Natural killer cell treated with Interleukin-12 subunit alpha and Interleukin-12 subunit beta and Interleukin-15 and Interleukin-18, amount 100 ng/mL, for 72 hours (primary cell): Measurements from ENCODE around the gene TECR. TPM values are rescaled to one million over a fixed set of nuclear protein-coding genes. Genes with fewer than 3 reads are reported as not detected.

Source experiments
- ATAC-seq, 2 donors: fragments of 150-1000 bp; cut with Tn5 transposase in 1 of 2; sonication (Bioruptor Pico), chemical (Tn5 transposase) in 1 of 2; 2 replicates each; pipeline ENCODE4 v1.10.0; 2021
- DNase-seq: peaks from one replicate; pipeline ENCODE4 v3.0.0; 2022; ENCODE audit warnings: low spot score
- H3K27ac Mint-ChIP-seq, 2 donors: 1 replicate in 1 of 2; 2 replicates in 1 of 2; pipeline ENCODE4 v1.8.0; 2022; ENCODE audit warnings: mixed read lengths in 2 of 2, mild to moderate bottlenecking in 1 of 2, moderate library complexity in 1 of 2
- H3K27me3 Mint-ChIP-seq, 2 donors: 1 replicate in 1 of 2; 2 replicates in 1 of 2; pipeline ENCODE4 v1.8.0; 2022; ENCODE audit warnings: mixed read lengths in 2 of 2
- H3K36me3 Mint-ChIP-seq: one replicate; pipeline ENCODE4 v1.8.0; 2022; ENCODE audit warnings: mixed read lengths
- H3K4me1 Mint-ChIP-seq, 2 donors: 1 replicate in 1 of 2; 2 replicates in 1 of 2; pipeline ENCODE4 v1.8.0; 2022; ENCODE audit warnings: low read depth in 2 of 2, mixed read lengths in 2 of 2, mild to moderate bottlenecking in 1 of 2
- H3K4me3 Mint-ChIP-seq: one replicate; pipeline ENCODE4 v1.8.0; 2022; ENCODE audit warnings: mixed read lengths
- H3K9me3 Mint-ChIP-seq: 2 replicates; pipeline ENCODE4 v1.8.0; 2022; ENCODE audit warnings: mixed read lengths
- total RNA-seq, 2 donors: library from RNA; stranded (reverse); gene quantifications; one replicate each; pipeline ENCODE4 v1.2.3, GENCODE V29; 2022

Gene TECR
- total RNA-seq, 2 donors from 2014 or later, result 74.0 to 110 TPM

DNA sequence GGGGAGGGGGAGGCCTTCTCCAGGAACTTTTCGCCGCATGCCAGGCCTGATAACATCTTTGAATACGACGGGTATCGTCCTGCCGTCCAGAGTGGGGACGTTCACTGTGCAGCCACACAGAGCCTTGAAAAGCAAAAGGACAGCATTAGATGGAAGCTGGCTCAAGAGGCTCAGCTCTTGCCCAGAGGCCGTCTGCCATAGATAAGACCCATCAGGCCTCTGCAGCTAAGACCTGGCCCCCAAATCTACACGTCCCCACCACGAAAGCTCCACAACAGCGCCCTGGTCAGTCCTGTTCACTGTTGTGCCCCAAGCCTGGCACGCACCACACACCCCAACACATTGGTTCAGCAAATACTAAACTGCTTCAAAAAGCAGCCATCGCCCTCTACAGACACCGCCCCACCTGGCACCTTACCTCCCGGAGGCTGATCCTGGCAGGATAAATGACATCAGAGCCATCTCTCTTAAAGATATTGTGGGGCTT, 13.3 kb upstream of the TECR start:
- H3K27ac Mint-ChIP-seq, result peak overlapping the region; percentile 74 to 89
- no peak for DNase-seq
- H3K36me3 Mint-ChIP-seq, result peaks cover 22% of the 10 kb centered on the region

DNA sequence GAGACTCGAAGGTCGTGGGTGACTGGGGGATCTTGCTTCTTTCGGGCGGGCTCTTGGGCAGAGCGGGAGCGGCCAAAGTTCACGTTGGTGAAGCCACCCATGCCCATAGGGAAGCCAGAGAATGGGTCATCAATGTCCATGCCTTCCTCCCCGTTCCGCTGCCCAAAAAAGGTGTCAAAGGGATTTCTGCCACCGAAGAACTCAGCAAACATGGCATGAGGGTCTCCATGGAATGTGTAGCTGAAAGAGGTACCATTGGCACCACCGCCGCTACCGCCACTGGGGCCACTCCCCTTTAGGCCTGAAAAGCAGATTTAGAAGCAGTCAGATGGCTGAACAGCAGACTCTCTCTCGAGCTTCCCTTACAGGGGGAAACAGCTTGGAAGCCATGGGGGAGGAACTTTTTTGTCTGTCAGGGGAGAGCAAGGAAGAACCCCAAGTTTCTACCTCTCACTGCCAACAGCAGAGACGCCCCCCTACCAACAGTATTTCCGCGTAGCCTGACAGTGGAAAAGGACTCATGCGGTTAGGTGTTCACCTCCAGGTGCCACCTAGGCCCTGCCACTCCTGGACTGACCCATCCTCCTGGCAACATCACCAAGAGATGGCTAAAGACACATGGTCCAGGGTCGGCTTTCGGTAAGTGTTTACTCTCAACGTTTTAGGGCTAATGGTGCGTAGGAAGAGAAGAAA, 12.5 kb upstream of the TECR start:
- no peaks in the 10 kb centered on the region for H3K27me3 Mint-ChIP-seq
- H3K4me1 Mint-ChIP-seq, result peaks cover 37 to 49% of the 10 kb centered on the region in 2 donors

More for the DNA sequence above, 13.3 kb upstream of the TECR start:
- Mint-ChIP-seq H3K4me3 (peak overlapping the region; percentile 99), H3K9me3 (no peaks in the 10 kb centered on the region), H3K4me1 (peaks cover 37 to 46% of the 10 kb centered on the region in 2 donors), H3K27me3 (no peaks in the 10 kb centered on the region)
- ATAC-seq, result no peak

DNA sequence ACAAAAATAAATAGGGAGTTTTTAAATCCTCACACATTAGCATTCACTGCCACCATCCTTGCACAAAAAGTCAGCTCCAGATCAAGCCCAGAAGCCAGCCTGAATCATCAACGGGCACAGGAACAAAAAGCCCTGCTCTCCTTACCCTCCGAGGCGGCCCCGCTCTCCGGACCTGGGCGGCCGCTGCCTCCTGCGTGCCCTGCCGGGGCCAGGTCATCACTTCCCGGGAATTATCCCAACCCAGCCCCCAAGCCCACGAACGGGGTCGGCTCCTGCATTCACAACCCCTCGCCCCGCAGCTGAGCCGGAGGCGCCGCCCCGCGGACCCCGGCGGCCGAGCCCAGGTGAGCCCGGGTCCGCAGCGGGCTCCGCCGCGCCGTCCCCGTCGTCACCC, 12.0 kb upstream of the TECR start:
- ATAC-seq (no peak), DNase-seq (no peak)
- Mint-ChIP-seq H3K4me1 (peaks cover 41 to 54% of the 10 kb centered on the region in 2 donors), H3K4me3 (peak overlapping the region; percentile 99), H3K9me3 (no peaks in the 10 kb centered on the region), H3K27ac (peak overlapping the region; percentile 80 to 89), H3K36me3 (peaks cover 22% of the 10 kb centered on the region), H3K27me3 (no peaks in the 10 kb centered on the region)

More for the DNA sequence above, 12.5 kb upstream of the TECR start:
- H3K4me3 Mint-ChIP-seq, result peak overlapping the region; percentile 99
- no peaks in the 10 kb centered on the region for H3K9me3 Mint-ChIP-seq
- peak overlapping the region; percentile 74 to 89 for H3K27ac Mint-ChIP-seq
- DNase-seq (peak; percentile 53), ATAC-seq (no peak)
- peaks cover 22% of the 10 kb centered on the region for H3K36me3 Mint-ChIP-seq

GRCh38 chr19:14517840-14518505, 11.4 kb upstream of the TECR start, which contains the start of gene DNAJB1:
TSS of gene DNAJB1 (minus strand) at chr19:14518397. CDS start at chr19:14518349, 48 bp downstream.
- Mint-ChIP-seq H3K4me1 (peaks cover 46 to 59% of the 10 kb centered on the region in 2 donors), H3K9me3 (no peaks in the 10 kb centered on the region), H3K27ac (peak within 1 kb of the TSS; percentile 80 to 95), H3K4me3 (peak within 1 kb of the TSS; percentile 99), H3K36me3 (peaks cover 22% of the 10 kb centered on the region), H3K27me3 (no peaks in the 10 kb centered on the region)
- DNase-seq (peak; percentile 91), ATAC-seq (peak; percentile 79 to 84)

DNA sequence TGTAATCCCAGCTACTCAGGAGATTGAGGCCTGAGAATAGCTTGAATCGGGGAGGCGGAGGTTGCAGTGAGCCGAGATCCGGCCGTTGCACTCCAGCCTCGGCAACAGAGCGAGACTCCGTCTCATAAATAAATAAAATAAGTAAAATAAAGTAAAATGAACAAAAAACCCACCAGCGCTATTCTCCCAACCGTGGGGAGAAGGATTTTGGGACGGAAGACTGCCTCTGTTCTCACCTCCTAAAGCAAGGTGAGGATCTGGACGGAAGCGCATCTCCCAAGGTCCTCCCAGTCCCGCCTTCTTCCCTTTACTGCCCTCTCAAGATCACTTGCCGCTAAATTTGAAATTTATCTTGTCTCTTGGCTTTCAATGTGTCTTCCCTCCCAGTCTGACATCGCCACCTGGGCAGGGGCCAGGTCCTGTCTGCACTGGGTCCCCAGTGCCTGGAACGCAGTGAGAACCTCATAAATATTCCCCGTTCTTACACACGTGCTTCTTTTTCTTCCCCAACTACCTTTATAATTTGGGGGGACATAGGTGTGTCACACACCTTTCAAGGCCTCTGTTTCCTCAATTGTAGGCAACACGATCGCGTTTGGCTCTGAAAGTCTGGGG, 10.0 kb upstream of the TECR start:
- Mint-ChIP-seq H3K27me3 (no peaks in the 10 kb centered on the region), H3K9me3 (no peaks in the 10 kb centered on the region), H3K4me3 (peak overlapping the region; percentile 81), H3K27ac (peak overlapping the region; percentile 80 to 95), H3K4me1 (peaks cover 49 to 63% of the 10 kb centered on the region in 2 donors), H3K36me3 (peaks cover 22% of the 10 kb centered on the region)
- ATAC-seq (no peak), DNase-seq (no peak)

GRCh38 chr19:14519860-14520407, 9.5 kb upstream of the TECR start:
- H3K4me3 Mint-ChIP-seq, result peak overlapping the region; percentile 81
- no peaks in the 10 kb centered on the region for H3K9me3 Mint-ChIP-seq
- ATAC-seq (no peak), DNase-seq (peak; percentile 32)
- H3K27ac Mint-ChIP-seq, result peak overlapping the region; percentile 80 to 95
- H3K4me1 Mint-ChIP-seq, result peaks cover 43 to 57% of the 10 kb centered on the region in 2 donors
- H3K36me3 Mint-ChIP-seq, result peaks cover 17% of the 10 kb centered on the region
- H3K27me3 Mint-ChIP-seq, result no peaks in the 10 kb centered on the region

- ATAC-seq, result no peak
- Mint-ChIP-seq H3K27me3 (no peaks in the 10 kb centered on the region), H3K36me3 (peaks cover 11% of the 10 kb centered on the region), H3K4me1 (peaks cover 38 to 51% of the 10 kb centered on the region in 2 donors), H3K27ac (peak overlapping the region; percentile 80 to 95), H3K4me3 (no peak overlapping the region), H3K9me3 (no peaks in the 10 kb centered on the region)
- DNase-seq, result no peak
Observed at GRCh38 chr19:14520543-14520942, 8.9 kb upstream of the TECR start.

DNA sequence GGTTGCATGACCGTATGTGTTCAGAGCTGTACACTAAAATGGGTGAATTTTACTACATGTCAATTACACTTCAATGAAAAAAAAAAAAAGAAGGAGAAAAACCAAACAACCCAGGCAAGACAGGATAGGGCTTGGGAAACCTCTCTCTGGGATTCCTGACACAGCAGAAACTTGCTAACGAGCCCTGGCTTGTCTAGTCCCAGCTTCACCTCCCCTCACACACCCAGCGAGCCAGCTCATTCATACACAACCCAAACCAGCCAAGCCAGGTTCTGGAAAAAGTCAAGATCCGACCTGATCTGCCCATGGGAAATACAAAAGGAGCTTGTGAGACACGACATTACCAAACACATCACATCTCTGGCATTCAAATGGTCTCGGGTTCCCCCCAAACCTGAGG, 3.7 kb upstream of the TECR start:
- H3K4me3 Mint-ChIP-seq, result no peak overlapping the region
- no peaks in the 10 kb centered on the region for H3K9me3 Mint-ChIP-seq
- DNase-seq (no peak), ATAC-seq (no peak)
- no peaks in the 10 kb centered on the region for H3K27me3 Mint-ChIP-seq
- H3K36me3 Mint-ChIP-seq, result no peaks in the 10 kb centered on the region
- peaks cover 21 to 25% of the 10 kb centered on the region in 2 donors for H3K4me1 Mint-ChIP-seq
- no peak overlapping the region for H3K27ac Mint-ChIP-seq

DNA sequence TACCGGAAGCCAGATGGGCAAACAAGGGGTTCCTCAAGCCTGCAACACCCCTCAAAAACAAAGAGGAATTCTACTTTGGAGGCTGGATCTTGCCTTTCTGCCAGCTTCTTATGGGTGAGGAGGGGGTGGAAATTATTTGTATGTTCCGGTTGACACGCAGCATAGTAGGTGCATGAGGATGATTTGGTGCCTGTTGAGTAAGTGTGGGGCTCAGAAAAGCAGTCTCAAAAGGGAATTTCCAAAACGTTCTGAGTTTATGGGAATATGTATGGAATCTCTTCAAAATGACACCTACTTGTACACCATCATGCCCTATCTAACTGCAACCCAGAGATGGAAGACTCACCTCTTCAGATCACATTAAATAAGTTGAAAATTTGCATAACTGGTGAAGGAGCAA, 3.0 kb upstream of the TECR start:
- Mint-ChIP-seq H3K27ac (no peak overlapping the region), H3K27me3 (no peaks in the 10 kb centered on the region), H3K9me3 (no peaks in the 10 kb centered on the region), H3K36me3 (no peaks in the 10 kb centered on the region), H3K4me3 (no peak overlapping the region), H3K4me1 (peaks cover 22 to 25% of the 10 kb centered on the region in 2 donors)
- no peak for DNase-seq
- ATAC-seq, result no peak

DNA sequence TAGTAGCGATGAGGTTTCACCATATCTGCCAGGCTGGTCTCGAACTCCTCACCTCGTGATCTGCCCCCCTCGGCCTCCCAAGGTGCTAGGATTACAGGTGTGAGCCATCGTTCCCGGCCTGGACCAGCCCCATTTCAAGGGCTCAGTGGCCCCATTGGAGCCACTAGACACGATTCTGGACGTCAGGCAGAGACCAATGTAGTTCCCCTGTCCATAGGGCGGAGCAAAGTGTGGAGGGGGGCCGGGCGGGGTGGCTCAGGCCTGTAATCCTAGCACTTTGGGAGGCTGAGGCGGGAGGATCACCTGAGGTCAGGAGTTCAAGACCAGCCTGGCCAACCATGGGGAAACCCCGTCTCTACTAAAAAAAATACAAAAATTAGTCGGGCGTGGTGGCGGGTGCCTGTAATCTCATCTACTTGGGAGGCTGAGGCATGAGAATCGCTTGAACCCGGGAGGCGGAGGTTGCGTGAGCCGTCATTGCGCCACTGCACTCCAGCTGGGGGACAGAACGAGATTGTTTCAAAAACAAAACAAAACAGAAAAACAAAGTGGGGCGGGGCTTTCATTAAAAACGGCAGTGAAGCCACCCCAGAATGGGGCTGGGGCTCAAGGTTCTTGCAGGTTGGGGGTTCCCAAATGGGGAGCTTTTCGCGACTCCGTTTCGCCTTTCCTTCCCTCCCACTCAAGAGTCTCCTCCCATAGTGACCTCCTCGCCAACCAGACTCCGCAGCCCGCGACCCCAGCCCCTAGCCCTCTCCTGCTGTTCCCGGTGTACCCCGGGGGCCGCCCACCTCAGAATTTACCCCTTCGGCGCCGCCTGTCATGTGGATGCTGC, 758 bp upstream of the TECR start:
- no peak for DNase-seq
- no peak for ATAC-seq
- no peaks in the 10 kb centered on the region for H3K27me3 Mint-ChIP-seq
- peak overlapping the region; percentile 96 for H3K4me3 Mint-ChIP-seq
- no peaks in the 10 kb centered on the region for H3K36me3 Mint-ChIP-seq
- peaks cover 8 to 10% of the 10 kb centered on the region in 2 donors for H3K4me1 Mint-ChIP-seq
- peak overlapping the region; percentile 86 for H3K27ac Mint-ChIP-seq
- no peaks in the 10 kb centered on the region for H3K9me3 Mint-ChIP-seq

- Mint-ChIP-seq H3K27me3 (no peaks in the 10 kb centered on the region), H3K27ac (peak overlapping the region; percentile 86), H3K9me3 (no peaks in the 10 kb centered on the region), H3K4me3 (peak overlapping the region; percentile 96), H3K36me3 (no peaks in the 10 kb centered on the region), H3K4me1 (peaks cover 8 to 10% of the 10 kb centered on the region in 2 donors)
- DNase-seq, result no peak
- ATAC-seq, result no peak
Observed at GRCh38 chr19:14530005-14530348, 583 bp downstream of the TECR start.

- ATAC-seq (no peak), DNase-seq (no peak)
- Mint-ChIP-seq H3K27ac (peak overlapping the region; percentile 86), H3K27me3 (no peaks in the 10 kb centered on the region), H3K36me3 (no peaks in the 10 kb centered on the region), H3K4me1 (peaks cover 8 to 10% of the 10 kb centered on the region in 2 donors), H3K9me3 (no peaks in the 10 kb centered on the region), H3K4me3 (peak overlapping the region; percentile 96)
Observed at GRCh38 chr19:14530506-14530905, 1.1 kb downstream of the TECR start.

- Mint-ChIP-seq H3K4me3 (no peak overlapping the region), H3K27me3 (no peaks in the 10 kb centered on the region), H3K4me1 (peaks cover 8 to 19% of the 10 kb centered on the region in 2 donors)
Observed at GRCh38 chr19:14533450-14533849, 4.1 kb downstream of the TECR start.

More at GRCh38 chr19:14533450-14533849, 4.1 kb downstream of the TECR start:
- no peaks in the 10 kb centered on the region for H3K9me3 Mint-ChIP-seq
- no peak overlapping the region for H3K27ac Mint-ChIP-seq
- DNase-seq (no peak), ATAC-seq (no peak)
- no peaks in the 10 kb centered on the region for H3K36me3 Mint-ChIP-seq
